HG02678 (cell line): Measurements from ENCODE around the gene TNFRSF21.
"Not testable (repeated sequence)": the region's sequence is repeated elsewhere in the genome, so short reads cannot be mapped to it uniquely, and the experiment has no call there.

ENCODE experiments used
- ATAC-seq: cut with Tn5 transposase; IDR thresholded peaks from one replicate; pipeline ENCODE4 v1.9.1; 2021; ENCODE audit warnings: mild to moderate bottlenecking, moderate library complexity; ENCODE audit not compliant: unreplicated experiment

TNFRSF21 gene

GRCh38 chr6:47230579-47230978 is 79.1 kb downstream of the TNFRSF21 start:
- ATAC-seq, result no peak

GRCh38 chr6:47229255-47229654 is 80.5 kb downstream of the TNFRSF21 start:
- no peak for ATAC-seq

GRCh38 chr6:47228093-47228492 is 81.6 kb downstream of the TNFRSF21 start:
- ATAC-seq, result not testable (repeated sequence)

- ATAC-seq, result not testable (repeated sequence)
Observed at GRCh38 chr6:47223251-47223650, 86.5 kb downstream of the TNFRSF21 start.

- ATAC-seq, result no peak
Observed at GRCh38 chr6:47221565-47221964, 88.1 kb downstream of the TNFRSF21 start.

GRCh38 chr6:47209632-47210031 is 100.1 kb downstream of the TNFRSF21 start:
- no peak for ATAC-seq

GRCh38 chr6:47207261-47207660 is 102.4 kb downstream of the TNFRSF21 start:
- no peak for ATAC-seq

GRCh38 chr6:47206626-47207025 is 103.1 kb downstream of the TNFRSF21 start:
- no peak for ATAC-seq

GRCh38 chr6:47203938-47204611 is 105.6 kb downstream of the TNFRSF21 start:
- no peak for ATAC-seq

- ATAC-seq, result peak; percentile 86
Observed at GRCh38 chr6:47203266-47203937, 106.3 kb downstream of the TNFRSF21 start.

- ATAC-seq, result no peak
Observed at GRCh38 chr6:47202644-47203205, 107.0 kb downstream of the TNFRSF21 start.

- ATAC-seq, result no peak
Observed at GRCh38 chr6:47200536-47201334, 109.0 kb downstream of the TNFRSF21 start.

GRCh38 chr6:47197682-47198640 is 111.7 kb downstream of the TNFRSF21 start:
- peak; percentile 46 for ATAC-seq

- ATAC-seq, result no peak
Observed at GRCh38 chr6:47196113-47196512, 113.6 kb downstream of the TNFRSF21 start.

- ATAC-seq, result no peak
Observed at GRCh38 chr6:47195011-47195650, 114.6 kb downstream of the TNFRSF21 start.

GRCh38 chr6:47188588-47189021 is 121.1 kb downstream of the TNFRSF21 start:
- no peak for ATAC-seq

GRCh38 chr6:47187893-47188587 is 121.7 kb downstream of the TNFRSF21 start:
- no peak for ATAC-seq

GRCh38 chr6:47187113-47187512 is 122.6 kb downstream of the TNFRSF21 start:
- ATAC-seq, result no peak

GRCh38 chr6:47182291-47182957 is 127.3 kb downstream of the TNFRSF21 start:
- ATAC-seq, result no peak
